ENCODE measurements around the gene NLGN1.
"Not testable (repeated sequence)": the region's sequence is repeated elsewhere in the genome, so short reads cannot be mapped to it uniquely, and the experiment has no call there.

Gene NLGN1

GRCh38 chr3:174232028-174232657 is 834.6 kb downstream of the NLGN1 start:
- DNase-seq: not testable (repeated sequence)

DNA sequence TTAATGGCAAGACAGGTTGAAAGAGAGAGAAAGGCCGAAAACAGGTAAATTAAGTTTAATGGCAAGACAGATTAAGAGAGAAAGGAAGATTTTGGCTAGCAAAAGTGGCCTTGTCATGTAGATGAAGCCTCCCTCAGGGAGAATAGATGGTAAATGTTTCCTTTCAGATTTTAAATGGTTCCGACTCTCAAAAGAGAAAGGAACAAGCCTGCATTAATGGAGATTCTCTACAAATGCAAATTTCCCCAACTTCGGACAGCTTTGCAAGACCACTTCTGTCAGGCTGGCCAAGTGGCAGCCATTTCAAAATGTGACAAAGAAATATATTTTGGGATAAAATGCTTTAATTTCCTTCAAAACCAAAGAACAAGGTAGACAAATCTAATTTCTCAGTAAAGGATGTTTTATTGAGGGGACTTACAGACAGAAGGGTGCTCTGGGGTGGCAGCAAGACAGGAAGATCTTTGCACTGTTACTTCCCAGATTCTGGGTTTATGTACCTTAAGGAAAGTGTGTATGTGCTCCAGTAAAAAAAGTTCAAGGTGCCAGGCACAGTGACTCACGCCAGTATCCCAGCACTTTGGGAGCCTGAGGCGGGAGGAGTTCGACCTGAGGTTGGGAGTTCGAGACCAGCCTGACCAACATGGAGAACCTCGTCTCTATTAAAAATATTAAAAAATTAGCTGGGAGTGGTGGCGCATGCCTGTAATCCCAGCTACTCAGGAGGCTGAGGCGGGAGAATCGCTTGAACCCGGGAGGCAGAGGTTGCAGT is 835.3 kb downstream of the NLGN1 start:
- DNase-seq: no peak

GRCh38 chr3:174233511-174233910 is 836.0 kb downstream of the NLGN1 start:
- DNase-seq: no peak

DNA sequence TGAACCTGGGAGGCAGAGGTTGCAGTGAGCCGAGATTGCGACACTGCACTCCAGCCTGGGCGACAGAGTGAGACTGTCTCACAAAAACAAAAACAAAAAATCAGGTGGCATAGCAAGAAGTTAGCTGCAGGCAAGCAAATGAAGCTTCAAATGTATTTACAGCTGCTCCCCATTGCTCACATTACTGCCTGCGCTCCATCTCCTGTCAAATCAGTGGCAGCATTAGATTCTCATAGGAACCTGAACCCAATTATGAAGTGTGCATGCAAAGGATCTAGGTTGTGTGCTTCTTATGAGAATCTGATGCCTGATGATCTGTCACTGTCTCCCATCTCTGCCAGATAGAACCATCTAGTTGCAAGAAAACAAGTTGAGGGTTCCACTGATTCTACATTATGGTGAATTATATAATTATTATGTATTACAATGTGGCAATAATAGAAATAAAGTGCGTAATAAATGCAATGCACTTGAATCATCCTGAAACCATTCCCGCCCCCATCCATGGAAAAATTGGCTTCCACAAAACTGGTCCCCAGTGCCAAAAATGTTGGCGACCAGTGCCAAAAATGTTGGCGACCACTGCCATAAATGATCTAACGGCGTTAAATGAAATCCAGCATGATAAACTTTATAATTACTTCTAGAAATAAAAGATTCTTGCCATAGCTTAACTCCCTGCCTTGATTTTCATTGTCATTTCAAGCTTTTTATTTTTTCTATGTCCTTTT is 844.9 kb downstream of the NLGN1 start:
- no peak for DNase-seq

DNA sequence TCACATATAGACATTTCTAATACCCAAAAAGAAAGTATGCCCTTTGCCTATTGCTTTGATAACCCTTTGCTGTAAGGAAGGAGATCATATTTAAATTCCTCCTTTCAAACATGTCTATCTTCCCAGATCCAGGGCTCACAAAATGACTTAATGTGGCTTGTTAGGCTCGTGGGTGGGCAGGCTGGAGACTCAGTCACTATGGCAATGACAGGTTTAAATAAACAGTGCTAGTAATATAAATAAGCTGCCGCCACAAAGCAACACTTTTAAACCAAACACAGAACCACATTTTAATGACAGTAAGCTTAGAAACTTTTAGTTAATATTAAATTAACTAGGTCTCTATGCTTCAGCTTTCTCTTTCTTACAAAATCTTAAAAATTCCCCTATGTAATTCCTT is 845.6 kb downstream of the NLGN1 start:
- DNase-seq: no peak

GRCh38 chr3:174247687-174248152 is 850.2 kb downstream of the NLGN1 start:
- no peak for DNase-seq

DNA sequence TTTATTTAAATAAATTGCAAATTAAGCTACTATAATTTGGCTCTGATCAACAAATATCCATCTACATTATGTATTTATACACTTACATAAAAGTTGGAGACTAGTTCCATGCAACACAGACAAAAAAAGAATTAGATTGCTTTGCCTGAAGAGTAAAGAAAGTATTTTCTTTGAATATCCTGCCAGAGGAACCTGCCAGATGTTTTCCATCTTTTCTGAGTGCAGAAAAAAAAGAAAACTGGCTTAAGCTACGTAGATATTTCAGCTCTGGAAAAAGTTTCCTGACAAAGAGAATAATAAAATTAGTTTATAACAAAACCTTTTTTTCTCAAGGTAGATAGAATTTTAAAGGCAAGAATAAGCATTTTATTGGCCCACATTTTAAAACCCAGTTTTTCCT is 854.1 kb downstream of the NLGN1 start:
- DNase-seq: no peak

- no peak for DNase-seq
Observed at GRCh38 chr3:174253196-174253823, 855.8 kb downstream of the NLGN1 start.

DNA sequence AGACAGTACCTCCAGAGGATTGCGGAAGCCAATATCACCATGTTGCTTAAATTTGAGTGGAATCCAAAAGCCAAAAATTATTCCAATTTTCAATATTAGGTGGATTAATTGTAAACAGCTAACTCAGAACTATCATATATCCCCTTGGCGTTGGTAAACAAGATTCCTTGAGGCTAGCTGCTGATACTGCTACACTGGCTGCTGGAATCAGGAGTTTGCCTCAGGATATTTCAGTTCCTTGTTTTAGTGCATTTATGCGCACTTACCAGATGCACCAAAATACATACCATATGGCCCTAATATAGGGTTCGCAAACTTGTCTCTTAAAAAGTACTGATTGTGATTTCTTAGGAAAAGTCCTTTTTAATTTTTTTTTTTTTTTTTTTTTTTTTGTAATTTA is 856.4 kb downstream of the NLGN1 start:
- DNase-seq: no peak

GRCh38 chr3:174255454-174255853 is 857.9 kb downstream of the NLGN1 start:
- DNase-seq: no peak

DNA sequence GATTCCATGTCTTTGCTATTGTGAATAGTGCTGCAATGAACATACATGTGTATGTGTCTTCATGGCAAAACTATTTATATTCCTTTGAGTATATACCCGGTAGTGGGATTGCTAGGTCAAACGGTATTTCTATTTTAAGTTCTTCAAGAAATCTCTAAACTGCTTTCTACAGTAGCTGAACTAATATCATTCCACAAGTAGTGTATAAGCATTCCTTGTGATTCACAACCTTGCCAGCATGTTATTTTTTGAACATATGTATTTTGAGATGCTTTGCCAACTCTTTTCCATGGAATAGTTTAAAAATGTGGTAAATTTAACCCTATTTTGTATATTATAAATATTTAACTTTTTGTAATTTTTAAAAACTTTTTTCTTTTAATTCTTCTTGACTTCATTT is 868.9 kb downstream of the NLGN1 start:
- DNase-seq: no peak

- DNase-seq: no peak
Observed at GRCh38 chr3:174268061-174268460, 870.5 kb downstream of the NLGN1 start.

GRCh38 chr3:174268586-174268985 is 871.0 kb downstream of the NLGN1 start:
- DNase-seq: no peak

DNA sequence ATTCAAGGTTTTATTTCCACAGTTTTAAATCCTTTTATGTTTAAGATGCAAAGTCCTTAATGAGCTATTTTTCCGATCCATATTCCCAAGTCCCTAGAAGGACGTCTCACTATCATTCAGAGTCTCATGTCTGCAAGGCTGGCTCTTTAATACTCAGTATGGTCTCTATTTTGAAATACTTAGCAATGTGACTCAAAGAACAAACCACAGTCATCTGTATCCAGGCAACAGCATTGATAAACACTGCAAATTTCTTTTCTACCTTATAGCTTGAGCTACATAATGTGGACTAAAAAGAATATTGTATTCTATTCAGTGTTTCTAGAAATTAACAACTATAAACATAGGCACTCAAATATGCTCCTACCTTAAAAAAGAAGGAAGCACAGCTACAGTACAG is 873.3 kb downstream of the NLGN1 start:
- DNase-seq: no peak

- DNase-seq: no peak
Observed at GRCh38 chr3:174275336-174275735, 877.8 kb downstream of the NLGN1 start.

GRCh38 chr3:174276826-174277225 is 879.3 kb downstream of the NLGN1 start:
- DNase-seq: no peak

GRCh38 chr3:174278094-174278493 is 880.5 kb downstream of the NLGN1 start:
- no peak for DNase-seq

- DNase-seq: no peak
Observed at GRCh38 chr3:174280186-174280585, 882.6 kb downstream of the NLGN1 start.

- DNase-seq: no peak
Observed at GRCh38 chr3:174285242-174285864, 887.8 kb downstream of the NLGN1 start.

GRCh38 chr3:174287705-174288104 is 890.2 kb downstream of the NLGN1 start:
- no peak for DNase-seq

DNA sequence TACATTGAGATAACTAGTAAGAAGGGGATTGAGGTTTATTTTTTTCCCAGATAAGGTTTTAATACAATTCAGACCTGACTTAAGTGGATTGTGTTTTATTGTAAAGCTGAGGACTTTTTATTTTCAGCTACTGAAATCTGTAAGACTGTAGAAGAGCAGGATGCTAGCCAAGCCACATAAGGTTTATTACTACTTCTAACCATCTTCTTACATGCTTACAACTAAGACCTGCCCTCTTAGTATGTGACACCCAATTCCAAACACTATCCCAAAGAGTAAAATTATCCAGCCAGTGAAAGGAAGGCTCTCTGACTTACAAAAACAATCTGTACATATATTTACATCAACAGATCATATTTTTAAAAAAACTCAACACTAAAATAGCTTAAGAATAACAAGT is 897.1 kb downstream of the NLGN1 start:
- no peak for DNase-seq

DNA sequence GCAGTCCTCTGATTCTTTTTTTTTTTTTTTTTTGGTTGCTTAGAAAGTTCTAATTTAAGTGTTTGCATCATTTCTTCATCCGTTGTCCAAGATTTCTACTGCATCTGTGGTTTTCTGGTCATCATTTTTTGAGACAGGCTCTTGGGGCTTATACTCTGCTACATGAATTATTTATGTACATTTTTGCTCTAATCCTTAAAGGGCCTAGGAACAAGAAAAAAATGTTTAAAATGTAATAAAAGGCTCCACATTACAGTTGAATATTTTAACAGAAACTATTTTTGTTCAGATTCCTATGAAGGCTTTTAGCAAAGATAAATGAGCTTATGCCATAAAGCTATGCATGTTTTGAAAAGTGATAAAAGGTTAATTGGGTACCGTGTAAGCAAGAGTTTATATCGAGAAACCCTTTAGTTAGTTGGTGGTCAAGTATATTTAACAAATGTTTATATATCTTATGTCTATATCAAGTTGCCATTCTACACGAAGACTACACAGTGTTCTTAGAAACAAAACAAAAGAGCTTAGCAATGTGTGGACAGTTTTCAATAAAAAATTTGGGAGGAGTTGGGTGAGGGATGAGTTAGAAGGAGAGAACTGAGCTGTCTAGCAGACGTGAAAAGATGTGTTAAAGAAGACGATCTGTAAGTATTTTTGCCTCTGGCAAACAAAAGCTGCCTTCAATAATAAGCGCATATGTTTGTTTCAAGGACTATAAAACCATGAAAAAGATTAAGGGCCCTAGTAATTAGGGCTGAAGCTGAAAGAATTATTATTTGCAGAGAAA is 898.0 kb downstream of the NLGN1 start:
- no peak for DNase-seq
